GM19035 (cell line): ENCODE data around the gene INO80.
"Not testable (repeated sequence)": the region's sequence is repeated elsewhere in the genome, so short reads cannot be mapped to it uniquely, and the experiment has no call there.

ENCODE experiments used
- ATAC-seq: cut with Tn5 transposase; IDR thresholded peaks from one replicate; pipeline ENCODE4 v1.9.1; 2021; ENCODE audit not compliant: unreplicated experiment

INO80 gene

DNA sequence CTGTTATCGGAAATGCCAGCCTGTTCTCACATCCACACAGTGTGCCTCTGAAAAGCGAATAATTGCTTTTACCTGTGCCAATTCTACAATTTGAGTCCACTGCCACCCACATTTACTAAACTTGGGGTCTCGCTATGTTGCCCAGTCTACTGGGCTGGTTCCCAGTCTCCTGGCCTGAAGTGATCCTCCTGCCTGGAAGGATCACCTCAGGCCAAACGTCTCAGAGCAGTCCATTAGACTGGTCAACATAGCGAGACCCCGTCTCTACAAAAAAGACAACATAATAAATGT is 827 bp upstream of the INO80 start:
- ATAC-seq: no peak

DNA sequence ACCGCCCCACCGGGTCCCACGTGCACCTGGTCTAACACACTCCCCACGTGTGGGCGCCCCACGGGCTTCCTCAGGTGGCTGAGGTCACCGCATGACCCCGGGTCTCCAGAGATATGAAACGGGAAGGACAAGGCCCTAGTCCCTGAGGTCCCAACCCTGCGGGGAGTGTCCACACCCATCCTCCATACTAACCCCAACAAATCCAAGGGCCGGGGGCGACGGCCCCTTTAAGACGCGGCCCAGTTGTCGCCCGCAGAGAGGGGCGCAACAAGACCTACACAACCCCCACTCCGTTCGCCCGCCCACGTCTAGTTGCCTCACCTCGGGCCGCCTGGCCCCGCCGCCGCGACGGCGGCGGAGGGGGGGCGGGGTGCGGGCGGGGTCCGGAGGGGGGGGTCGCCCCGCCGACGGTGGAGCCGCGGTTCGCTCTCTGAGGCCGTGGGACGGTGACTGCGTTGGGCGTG is 396 bp downstream of the INO80 start:
- peak; percentile 42 for ATAC-seq

DNA sequence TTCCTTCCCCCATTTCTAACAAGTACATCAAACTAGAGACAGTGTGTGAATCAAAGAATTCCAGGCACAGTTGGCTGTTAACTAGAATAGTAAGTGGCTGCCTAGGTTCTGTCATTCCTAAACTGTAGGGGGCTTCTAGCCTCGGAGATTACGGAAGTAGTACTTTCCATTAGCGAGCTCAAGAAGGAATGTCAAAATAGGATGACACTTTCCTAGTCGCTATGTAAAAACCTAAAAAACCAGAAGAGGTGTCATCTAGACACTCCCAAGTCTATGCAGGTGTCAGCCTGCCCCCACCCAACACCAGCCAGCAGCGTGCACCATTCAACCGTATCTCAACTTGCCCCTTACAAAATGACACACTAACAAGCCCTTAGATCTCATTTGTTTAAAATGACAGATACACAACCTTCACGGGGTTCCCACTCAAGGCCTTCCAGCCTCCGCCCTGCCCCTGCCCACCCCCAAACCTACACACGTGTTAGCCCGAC is 874 bp downstream of the INO80 start:
- no peak for ATAC-seq

DNA sequence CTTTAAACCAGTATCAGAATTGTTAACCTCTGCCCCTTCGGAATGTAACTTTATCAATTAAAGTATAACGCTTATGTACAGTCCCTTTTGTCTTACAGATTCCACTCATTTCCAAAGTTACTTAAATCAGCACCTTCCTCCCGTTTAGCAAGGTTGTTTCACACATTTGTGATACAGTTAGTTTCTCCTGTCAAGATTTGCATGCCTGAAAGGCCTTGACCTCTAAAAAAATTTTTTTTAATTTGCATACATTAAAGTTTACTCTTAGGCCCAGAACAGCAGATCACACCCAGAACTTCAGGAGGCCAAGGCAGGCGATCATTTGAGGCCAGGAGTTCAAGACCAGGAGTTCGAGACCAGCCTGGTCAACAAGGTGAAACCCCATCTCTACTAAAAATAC is 9.1 kb downstream of the INO80 start:
- ATAC-seq: no peak

DNA sequence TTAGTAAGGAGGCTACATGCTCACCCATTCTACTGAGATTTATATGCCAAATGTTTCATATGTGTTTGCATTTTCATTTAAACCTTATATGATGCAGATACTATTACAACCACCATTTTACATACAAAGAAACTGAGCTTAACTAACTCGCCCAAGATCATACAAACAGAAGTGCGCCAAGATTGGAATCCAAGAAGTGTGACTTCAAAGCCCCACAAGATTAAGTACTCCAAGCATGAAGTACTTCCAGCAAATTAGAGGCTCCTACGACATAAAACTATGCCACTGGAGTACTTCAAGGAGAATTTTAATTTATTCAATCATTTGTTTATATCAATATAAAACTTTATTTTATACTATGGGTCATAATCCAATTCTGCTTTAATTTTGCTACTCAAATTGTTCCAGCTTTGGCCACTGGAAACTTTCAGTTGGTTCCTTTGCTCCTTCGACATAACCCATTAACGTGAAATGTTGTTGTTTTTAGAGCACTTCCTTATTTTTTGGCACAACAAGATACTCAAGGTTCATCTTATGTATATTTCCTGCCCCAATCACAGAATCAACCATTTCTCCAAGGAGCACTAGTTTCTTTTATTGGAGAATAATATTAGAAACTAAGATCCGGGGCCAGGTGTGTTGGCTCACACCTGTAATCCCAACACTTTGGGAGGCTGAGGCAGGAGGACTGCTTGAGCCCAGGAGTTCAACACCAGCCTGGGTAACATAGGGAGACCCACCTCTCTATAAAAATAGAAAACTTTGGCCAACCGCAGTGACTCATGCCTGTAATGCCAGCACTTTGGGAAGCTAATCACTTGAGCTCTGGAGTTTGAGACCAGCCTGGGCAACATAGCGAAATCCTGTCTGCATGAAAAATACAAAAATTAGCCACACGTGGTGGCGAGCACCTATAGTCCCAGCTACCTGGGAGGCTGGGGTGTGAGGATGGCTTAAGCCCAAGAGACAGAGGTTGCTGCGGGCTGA is 10.4 kb downstream of the INO80 start:
- no peak for ATAC-seq

DNA sequence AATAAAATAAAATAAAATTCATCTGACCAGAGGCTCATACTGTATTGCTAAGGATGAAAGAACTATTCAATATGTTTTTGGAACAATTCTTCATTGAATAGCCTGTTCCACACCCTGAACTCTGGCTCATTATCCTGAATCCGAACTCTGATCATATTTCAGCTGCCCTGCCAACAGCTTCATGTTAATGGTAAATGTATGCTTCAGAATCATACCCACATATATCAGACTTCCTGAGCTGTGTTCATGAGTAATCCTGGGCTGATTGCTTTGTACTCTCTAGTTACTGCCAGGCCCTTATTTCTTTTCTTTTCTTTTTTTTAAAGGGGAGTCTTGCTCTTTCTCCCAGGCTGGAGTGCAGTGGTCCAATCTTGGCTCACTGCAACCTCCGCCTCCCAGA is 11.8 kb downstream of the INO80 start:
- no peak for ATAC-seq

DNA sequence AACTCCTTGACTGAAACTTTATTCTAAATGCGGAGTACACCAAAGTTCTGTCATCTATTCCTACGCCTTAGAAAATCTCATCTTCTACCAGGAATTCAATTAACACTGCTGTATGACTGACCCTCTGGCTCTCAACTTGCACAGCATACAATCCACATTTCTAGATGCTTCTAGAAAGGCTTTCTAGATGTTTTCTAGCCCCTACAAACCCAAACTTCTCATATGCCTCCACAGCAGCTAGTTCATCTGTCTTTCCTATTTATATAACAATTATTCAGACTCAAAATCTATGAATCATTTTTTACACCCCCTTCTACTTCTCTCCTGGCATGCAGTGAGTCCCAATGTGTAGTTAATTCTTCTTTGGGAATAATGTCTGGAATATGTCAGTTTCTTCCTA is 13.2 kb downstream of the INO80 start:
- ATAC-seq: no peak

DNA sequence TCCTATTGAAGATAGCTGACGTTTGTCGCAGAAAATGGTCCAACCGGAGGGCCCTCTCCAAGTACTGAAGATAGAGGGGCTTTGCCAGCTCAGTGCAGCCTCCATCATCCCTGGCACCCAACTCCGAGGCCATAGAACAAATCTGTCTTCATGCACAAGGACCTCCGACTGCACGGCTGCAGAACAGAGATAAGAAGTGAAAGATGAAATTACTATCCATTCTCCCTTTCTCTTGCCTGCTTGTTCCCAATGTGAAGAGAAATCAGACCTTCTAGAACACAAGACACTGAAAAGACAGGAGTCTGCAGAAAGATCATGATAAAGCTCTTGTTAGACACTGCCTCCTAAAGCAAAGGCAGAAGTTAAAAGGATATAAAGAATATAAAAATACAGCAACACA is 19.9 kb downstream of the INO80 start:
- no peak for ATAC-seq

DNA sequence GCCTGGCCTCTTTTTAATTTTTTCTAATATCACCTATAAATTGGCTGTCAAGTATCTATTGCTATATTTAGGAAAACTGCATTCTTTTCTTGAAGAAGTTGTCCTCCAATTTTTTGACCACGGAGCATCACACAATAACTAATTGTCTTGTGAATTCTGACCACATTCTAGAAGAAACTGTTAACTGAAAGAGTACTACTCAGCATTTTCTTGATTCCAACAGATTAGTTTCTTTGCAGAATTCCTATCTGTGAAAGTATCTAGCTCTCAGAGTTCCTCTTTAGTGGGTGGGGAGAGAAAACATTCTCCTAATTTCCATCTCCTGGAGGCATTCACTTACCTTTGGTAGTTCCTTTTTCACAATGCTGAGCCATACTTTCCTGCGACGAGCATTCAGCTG is 31.1 kb downstream of the INO80 start:
- no peak for ATAC-seq

DNA sequence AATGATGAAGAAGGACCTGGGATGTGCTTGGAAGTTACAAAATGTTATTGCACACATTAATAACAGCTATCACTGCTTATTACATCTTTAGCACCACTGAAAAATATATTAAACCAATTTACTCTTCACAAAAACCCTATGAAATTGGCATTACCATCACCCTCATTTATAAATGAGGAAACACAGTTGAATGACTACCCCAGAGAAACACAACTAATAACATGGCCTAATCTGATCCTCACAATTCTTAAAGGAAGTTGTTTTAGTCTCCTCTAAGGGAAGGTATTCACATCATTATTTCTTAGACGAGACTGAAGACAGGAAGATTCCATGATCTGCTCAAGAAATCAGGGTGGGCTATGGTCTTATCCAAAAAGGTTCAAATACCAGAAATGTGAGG is 35.9 kb downstream of the INO80 start:
- ATAC-seq: no peak

DNA sequence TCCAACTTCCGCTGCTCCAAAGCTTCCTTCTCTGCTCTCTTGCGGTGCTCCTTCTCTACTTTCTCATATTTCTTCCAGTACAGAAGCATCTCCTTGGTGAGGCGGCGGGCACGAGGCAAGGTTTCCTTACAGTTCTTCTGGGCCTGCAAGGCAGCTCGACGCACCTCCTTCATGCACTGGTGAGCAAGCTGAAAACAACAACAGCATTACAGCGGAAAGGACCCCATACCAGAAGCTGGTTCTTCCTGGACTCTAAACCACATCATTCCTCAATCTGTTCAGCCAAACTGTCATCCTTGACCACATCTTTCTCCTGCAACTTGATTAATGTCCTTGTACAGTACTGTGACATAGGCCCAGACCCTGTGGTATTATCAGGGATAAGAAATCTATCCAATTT is 36.4 kb downstream of the INO80 start:
- ATAC-seq: no peak

DNA sequence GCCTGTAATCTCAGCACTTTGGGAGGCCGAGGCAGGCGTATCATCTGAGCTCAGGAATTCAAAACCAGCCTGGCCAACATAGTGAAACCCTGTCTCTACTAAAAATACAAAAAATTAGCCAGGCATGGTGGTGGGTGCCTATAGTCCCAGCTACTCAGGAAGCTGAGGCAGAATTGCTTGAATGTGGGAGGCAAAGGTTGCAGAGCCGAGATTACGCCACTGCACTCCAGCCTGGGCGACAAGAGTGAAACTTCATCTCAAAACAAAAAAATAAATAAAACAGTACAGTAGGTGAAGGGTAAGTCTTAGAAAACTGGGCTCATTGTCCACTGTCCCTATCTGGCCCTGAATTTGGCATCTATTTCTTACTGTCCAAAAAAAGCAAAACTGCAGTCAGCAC is 37.2 kb downstream of the INO80 start:
- ATAC-seq: not testable (repeated sequence)

DNA sequence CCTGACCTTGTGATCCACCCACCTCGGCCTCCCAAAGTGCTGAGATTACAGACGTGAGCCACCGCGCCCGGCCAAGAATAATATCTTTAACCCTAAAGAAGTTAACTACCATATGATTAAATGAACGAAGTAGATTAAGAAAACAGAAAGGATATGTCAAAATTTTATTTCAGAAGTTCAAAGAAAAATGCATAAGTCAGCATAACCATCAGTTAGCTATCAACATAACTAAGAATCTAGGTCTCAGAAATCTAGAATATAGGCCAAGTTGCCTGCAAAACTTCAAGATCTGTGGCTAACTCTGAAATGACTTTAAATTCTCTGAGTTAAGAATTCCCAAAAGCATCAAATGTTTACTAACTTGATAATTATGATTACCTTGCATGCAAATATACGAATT is 38.0 kb downstream of the INO80 start:
- ATAC-seq: no peak

DNA sequence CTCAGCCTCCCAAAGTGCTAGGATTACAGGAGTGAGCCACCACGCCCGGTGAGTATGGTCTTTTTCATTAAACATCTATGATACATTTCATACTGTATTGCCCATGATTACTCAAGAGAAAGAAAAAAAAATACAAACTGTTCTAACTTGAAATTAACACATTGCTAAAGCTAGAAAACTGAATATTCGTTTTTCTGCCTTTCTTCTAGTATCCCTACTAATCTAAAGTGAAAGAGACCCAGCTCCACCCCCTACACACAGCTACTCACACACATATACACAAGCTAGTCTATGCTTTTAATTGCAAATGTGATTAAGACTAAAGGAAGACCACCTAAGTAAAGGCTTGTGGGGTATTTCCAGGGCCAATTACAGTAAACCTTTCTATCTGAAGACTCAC is 43.1 kb downstream of the INO80 start:
- no peak for ATAC-seq

DNA sequence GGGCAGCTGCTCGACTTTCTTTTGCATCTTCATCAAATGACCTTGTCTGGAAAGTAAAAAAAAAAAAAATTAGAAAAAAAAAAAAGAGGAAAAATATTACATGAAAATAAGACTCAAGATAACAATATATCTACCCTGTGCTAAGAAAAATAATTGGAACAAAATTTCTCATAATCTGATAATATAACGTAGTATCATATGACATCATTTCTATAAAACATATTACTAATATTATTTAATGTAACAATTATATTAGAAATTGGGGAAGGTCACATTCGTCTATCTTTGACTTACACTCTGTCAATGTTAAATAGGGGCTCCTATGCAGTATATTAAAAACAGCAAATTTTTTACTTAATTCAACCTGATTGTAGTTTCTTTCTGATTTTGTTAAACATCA is 44.1 kb downstream of the INO80 start:
- no peak for ATAC-seq

DNA sequence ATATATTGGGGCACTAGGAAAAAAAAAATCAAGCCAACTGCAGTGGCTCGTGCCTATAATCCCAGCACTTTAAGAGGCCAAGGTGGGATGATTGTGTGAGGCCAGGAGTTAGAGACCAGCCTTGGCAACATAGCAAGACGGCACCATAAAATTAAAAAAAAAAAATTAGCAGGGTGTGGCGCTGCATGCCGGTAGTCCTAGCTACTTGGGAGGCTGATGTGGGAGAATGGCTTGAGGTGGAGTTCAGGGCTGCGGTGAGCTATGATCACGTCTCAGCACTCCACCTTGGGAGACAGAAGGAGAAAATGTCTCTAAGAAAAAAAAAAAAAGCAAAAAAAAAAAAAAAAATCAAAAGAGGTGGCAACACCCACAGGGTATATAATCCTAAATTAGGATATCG is 49.6 kb downstream of the INO80 start:
- no peak for ATAC-seq

DNA sequence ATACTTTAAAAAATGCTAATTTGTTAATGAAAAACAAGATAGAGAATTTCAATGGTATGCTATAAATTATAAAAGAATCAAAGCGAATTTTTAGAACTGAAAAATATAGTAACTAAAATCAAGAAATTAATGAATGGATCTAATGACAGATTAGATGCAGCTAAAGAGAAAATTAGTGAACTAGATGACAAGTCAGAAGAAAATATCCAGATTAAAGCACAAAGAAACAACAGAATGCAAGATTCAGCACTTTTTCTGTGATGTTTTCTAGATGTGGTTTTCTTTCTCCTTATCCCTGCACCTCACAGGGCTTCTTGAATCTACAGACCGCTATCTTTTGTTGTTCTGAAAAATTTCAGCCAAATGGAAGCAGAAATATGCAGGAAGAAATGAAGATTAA is 54.4 kb downstream of the INO80 start:
- no peak for ATAC-seq

DNA sequence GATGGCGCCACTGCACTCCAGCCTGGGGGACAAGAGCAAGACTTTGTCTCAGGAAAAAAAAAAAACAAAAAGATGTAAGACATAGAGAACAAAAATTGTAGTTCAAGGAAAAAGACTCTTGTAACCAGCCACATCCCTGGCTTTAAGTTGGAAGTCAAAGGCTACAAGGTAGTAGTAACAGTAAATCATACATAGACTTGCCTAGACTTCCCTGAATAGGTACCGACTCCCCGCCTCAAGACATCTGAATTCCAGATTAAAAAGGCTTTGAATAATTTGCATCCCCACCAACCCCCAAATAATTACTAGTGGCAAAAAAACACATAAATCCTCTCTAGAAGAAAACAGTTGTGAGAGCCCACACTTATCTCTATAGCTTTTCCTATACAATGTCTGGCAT is 55.6 kb downstream of the INO80 start:
- no peak for ATAC-seq

DNA sequence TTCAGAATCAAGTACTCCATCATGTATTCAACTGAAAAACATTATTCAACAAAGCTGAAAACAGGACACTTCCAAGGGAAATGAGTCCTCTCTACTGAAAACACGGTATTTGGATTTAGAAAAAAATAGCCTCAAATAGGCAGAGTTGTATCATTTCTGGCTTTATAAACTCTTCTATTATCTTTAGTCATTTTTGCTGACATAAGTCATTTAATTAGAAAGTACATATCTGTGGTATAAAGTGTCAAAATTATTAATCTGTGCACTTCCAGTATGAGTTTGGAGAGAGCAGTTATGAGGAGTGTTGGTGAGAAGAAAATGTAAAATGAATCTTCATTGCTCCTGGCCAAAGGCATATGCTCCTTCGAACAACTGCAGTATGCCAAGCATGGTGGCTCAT is 59.3 kb downstream of the INO80 start:
- no peak for ATAC-seq

DNA sequence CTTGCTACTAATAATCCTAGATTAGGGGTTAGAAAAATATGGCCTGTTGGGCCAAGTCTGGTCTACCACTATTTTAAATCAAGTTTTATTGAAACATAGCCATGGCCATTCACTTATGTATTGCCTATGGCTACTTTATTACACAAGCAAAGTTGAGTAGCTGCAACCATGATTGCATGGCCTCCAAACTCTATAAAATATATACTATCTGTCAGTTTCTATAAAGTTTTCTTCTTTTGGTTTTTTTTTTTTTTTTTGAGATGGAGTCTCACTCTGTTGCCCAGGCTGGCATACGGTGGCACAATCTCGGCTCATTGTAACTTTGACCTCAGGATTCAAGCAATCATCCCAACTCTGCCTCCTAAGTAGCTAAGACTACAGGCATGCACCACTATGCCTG is 60.4 kb downstream of the INO80 start:
- ATAC-seq: no peak

DNA sequence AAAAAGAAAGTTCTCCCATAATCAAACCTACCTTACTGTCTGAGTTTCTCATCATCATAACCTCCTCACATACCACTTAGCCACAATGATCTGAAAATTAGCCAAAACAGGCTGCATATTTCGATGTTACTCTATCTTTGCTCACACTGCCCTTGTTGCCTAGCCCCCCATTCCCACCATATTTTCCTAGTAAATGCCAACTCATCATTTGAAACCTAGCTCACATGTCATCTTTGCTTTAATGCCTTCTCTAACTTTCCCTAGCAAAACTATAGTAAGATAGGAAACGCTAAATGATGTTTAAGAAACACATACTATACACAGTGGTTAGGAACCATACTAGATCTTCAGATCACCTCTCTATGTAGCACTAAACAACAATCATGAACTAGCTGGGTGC is 64.9 kb downstream of the INO80 start:
- ATAC-seq: no peak

DNA sequence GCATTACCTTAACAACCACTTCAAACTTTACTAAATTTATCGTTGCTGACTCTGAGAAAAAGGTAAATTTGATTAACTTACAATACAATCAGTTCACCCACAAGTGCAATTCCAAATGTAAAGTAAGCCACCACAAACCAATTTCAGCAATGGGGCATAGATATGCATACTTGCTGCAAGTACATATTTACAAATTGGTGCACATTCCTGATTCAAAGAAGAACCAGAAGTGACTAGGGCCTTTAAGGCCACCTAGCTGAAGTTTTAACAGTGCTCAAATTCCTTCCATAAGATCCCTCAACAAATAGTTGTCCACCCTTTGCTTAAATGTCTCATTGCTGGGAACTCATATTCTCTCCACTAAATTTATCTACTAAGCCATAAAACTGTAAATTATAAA is 67.2 kb downstream of the INO80 start:
- ATAC-seq: no peak

DNA sequence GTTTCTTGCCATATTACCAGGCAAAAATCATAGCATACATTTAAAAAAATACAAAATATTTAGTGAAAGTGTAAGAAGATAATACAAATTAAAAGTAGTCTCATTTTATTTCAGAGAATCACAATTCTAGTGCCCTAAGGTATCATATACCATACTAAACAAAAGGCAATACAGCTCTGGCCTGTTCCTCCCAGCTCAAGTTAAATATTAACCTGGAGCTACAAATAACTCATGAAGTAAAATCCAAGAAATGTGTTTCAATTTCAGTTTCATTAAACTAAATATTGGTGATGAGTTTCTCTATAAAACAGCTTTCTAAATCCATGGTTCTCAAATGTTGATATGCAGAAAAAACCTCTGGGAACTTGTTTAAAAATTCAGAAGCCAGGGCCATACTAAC is 67.7 kb downstream of the INO80 start:
- no peak for ATAC-seq
